GM12872 (cell line): Measurements from ENCODE around the gene CDO1.

ENCODE experiments used
- TF ChIP-seq, protein P1 (sequence below): IDR thresholded peaks from 3 replicates; pipeline ENCODE4 v1.5.1; 2011; ENCODE audit warnings: low read depth, mild to moderate bottlenecking, low read length, moderate library complexity; ENCODE audit not compliant: insufficient read depth

Gene CDO1

DNA sequence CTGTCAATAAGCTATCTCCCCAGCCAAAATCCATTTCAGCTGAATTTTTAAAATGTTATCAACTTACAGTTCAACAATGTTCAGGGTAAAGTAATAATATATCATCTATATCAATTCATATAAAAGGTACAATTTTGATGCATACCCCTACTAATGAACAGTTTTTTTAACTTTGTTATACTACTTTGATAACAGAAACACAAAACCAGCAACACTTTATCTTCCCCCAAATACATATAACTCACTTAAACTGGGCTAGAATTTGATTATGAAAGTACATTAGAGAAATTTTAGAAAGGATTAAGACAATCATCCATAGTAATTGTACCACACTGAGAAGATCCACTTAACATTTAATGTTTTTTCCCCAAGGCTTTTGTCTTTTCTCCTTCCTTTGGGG, 5.1 kb downstream of the CDO1 start:
- TF ChIP-seq, protein P1, sequence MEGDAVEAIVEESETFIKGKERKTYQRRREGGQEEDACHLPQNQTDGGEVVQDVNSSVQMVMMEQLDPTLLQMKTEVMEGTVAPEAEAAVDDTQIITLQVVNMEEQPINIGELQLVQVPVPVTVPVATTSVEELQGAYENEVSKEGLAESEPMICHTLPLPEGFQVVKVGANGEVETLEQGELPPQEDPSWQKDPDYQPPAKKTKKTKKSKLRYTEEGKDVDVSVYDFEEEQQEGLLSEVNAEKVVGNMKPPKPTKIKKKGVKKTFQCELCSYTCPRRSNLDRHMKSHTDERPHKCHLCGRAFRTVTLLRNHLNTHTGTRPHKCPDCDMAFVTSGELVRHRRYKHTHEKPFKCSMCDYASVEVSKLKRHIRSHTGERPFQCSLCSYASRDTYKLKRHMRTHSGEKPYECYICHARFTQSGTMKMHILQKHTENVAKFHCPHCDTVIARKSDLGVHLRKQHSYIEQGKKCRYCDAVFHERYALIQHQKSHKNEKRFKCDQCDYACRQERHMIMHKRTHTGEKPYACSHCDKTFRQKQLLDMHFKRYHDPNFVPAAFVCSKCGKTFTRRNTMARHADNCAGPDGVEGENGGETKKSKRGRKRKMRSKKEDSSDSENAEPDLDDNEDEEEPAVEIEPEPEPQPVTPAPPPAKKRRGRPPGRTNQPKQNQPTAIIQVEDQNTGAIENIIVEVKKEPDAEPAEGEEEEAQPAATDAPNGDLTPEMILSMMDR: no peak

DNA sequence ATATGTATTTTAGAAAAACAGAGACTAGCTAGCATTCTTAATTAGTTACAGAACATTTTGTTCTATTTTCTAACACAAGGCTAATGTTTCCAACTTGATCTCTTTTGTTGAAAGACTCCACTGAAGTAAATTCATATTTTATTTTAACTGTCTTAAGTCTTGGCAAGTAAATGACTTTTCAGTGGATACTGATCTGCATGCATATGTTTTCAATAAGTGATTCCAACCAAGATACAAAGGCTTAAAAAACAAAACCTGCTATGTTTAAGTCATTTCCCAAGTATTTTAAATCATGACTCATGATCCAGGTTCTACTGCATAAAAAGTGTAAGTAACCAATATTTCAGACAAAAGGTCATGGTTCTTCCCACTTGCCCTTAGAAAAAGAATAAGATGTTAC, 5.7 kb downstream of the CDO1 start:
- TF ChIP-seq, protein P1: no peak

- TF ChIP-seq, protein P1: no peak
Measured at GRCh38 chr5:115809946-115810345, 6.5 kb downstream of the CDO1 start.

- TF ChIP-seq, protein P1: no peak
Measured at GRCh38 chr5:115807654-115808052, 8.8 kb downstream of the CDO1 start.

DNA sequence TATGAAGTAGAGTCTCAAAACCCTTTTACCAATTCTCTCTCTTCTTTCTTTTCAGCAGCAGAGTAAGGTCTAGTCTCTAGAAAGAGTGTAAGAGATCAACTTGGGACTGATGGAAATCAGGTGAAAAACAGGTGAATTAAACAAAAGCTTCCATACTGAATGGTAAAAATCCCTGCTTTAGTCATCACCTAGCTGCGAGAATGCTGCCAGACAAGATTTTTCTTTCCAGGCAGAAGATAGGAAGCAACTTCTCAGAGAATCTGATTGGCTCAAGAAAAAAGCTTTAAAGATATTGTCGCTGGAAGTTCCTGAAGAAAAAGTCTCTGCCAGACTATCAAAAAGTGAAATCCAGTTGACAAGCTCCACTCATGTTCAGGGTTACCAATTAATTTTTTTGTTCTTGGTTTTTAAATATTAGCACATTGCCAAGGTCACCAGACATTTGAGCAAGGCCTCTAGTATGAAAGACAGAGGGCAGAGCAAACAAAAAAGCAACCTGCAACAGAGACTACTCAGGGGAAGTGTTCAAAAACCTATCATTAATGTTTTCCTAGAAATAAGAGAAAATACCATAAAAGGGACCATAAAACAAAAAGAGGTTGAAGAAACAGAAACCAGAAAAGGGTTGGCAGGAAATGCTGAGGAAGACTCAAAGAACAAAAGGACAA, 9.3 kb downstream of the CDO1 start:
- TF ChIP-seq, protein P1: no peak

DNA sequence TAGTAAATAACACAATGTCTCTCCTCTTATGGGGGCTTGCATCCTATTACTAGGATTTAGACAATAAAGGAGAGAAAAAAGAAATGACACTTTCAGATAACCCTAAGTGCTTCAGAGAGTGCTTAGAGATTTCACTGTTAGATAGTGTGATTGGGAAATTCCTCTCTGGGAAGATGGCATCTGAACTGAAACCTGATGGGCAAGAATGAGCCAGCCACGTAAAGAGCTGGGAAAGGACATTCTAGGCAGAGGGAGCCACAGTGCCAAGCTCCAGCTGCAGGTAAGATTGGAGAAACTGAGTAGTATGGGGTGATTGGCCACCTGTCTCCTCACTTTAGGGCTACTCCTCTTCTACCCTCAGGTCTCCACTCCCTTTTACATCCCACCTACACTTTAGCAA, 14.5 kb downstream of the CDO1 start:
- TF ChIP-seq, protein P1: no peak

- TF ChIP-seq, protein P1: no peak
Measured at GRCh38 chr5:115801152-115801551, 15.3 kb downstream of the CDO1 start.
